IPS DF 6.9 (cell line): ENCODE results near the gene TRMT44.

Experiments used
- DNase-seq: peaks from one replicate; pipeline ENCODE4 v3.0.0-alpha.2; 2013; ENCODE audit warnings: low read depth, low spot score
- H3K27ac ChIP-seq: one replicate; pipeline ENCODE4 v1.5.1; 2013; ENCODE audit warnings: low read length, control low read depth
- H3K27me3 ChIP-seq: 2 replicates; pipeline ENCODE4 v1.6.1; 2013; ENCODE audit warnings: mild to moderate bottlenecking, low read length; ENCODE audit not compliant: control insufficient read depth, insufficient read depth
- H3K36me3 ChIP-seq: 2 replicates; pipeline ENCODE4 v1.6.1; 2013; ENCODE audit warnings: low read length; ENCODE audit not compliant: control insufficient read depth, insufficient read depth
- H3K4me1 ChIP-seq: 2 replicates; pipeline ENCODE4 v1.6.1; 2013; ENCODE audit warnings: low read length; ENCODE audit not compliant: control insufficient read depth, insufficient read depth
- H3K4me3 ChIP-seq: 2 replicates; pipeline ENCODE4 v1.5.1; 2013; ENCODE audit warnings: mild to moderate bottlenecking, low read length
- H3K9me3 ChIP-seq: 2 replicates; pipeline ENCODE4 v1.6.1; 2013; ENCODE audit warnings: low read length, inconsistent platforms; ENCODE audit not compliant: control insufficient read depth, insufficient read depth
- WGBS: extraction: QIAGEN DNeasy Blood & Tissue Kit; methylation state at CpG from one replicate; pipeline ENCODE4 v1.1.7; 2013; ENCODE audit warnings: mixed read lengths, missing lambda C conversion rate; ENCODE audit not compliant: insufficient read length, insufficient coverage; 5-methylcytosine and 5-hydroxymethylcytosine counted together

TRMT44 gene

DNA sequence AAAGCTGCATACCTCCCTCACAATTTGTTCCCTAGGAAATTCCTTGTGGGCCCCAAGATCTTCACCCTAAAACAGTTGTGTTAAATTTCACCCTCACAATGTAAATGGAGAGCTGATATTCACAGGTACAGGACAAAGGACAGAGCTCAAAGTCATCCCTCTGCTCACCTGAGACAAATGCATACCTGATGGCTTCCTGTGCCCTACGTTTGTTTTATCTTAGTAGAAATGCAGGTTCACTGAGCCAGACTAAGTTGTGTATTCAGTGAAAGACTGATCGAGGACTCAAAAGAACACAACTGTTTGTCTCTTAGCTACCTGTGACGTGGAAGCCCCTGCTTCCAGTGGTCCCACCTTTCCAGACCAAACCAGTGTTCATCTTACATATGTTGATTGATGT, 53.6 kb downstream of the TRMT44 start:
- Histone ChIP-seq H3K27me3 (no peaks in the 10 kb centered on the region), H3K4me1 (peaks cover 2% of the 10 kb centered on the region), H3K9me3 (no peaks in the 10 kb centered on the region), H3K4me3 (no peak overlapping the region), H3K27ac (no peak overlapping the region), H3K36me3 (no peaks in the 10 kb centered on the region)
- DNase-seq, result no peak
- WGBS, result no CpG with 5 or more reads among the region's 3 CpGs

DNA sequence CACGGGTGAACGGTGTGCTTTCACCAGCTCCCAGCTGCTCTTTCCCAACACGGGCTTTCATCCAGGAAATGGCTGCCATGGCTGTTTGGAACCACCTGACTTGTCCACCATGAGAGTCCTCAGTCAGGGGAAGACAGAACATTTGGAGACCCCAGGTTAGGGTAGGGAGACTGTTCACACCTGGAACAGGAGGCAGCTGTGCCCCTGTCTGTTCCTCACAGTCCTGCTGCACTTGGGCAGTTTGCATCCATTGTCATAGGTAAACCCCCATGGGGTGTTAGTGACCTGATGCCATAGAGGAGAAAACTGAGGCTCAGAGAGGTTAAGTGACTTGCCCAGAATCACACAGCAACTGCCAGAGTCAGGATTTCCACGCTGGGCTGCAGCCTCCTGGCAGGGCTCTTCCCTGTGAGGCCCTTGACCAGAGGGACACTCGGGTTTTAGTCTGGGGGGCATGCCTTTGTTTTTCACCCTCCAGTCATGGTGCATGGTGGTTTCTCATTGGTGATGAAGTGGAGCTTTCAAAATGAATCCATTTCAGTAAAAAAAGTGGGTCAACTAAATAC, 54.5 kb downstream of the TRMT44 start:
- DNase-seq, result no peak
- Histone ChIP-seq H3K9me3 (no peaks in the 10 kb centered on the region), H3K27me3 (no peaks in the 10 kb centered on the region), H3K36me3 (no peaks in the 10 kb centered on the region), H3K4me1 (peaks cover 2% of the 10 kb centered on the region), H3K4me3 (no peak overlapping the region), H3K27ac (no peak overlapping the region)
- WGBS, result no CpG with 5 or more reads among the region's 5 CpGs

DNA sequence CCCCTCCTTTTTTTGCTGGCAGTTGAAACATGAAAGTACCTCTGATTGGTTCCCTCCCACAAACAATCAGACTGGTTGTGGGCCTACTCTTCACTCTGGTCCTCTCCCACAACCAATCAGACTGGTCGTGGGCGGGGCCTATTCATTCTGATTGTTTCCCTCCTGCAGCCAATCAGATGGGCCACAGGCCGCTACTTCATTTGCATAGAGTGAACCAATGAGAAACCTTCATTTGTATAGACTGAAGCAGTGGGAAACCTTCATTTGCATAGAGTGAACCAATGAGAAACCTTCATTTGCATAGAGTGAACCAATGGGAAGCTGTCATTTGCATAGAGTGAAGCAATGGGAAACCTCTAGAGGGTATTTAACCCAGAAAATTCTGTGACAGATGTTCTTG, 55.2 kb downstream of the TRMT44 start:
- no peak for DNase-seq
- Histone ChIP-seq H3K27me3 (no peaks in the 10 kb centered on the region), H3K36me3 (no peaks in the 10 kb centered on the region), H3K27ac (no peak overlapping the region), H3K4me1 (peaks cover 2% of the 10 kb centered on the region), H3K4me3 (no peak overlapping the region), H3K9me3 (no peaks in the 10 kb centered on the region)
- WGBS, result no CpG with 5 or more reads among the region's 3 CpGs

DNA sequence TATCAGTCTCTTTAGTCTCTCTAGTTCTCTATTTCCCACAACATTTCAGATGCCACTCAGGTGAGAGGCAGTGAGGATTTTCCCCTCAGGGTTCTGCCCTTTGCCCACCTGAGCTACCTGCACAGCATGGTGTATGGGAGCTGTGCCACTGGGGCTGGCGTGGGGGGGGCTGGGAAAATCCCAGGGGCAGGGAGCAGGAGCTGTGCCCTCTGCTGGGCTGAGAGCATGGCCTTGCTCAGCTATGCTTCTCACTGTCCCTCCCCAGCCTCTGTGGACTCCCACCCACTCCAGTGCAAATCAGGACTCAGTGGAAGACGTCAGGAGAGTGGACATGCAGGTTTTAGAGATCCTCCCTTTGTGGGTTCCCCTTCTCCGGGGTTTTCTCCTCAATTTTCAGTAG, 57.2 kb downstream of the TRMT44 start:
- H3K27ac ChIP-seq, result no peak overlapping the region
- H3K4me3 ChIP-seq, result no peak overlapping the region
- no peaks in the 10 kb centered on the region for H3K36me3 ChIP-seq
- no peak for DNase-seq
- no peaks in the 10 kb centered on the region for H3K9me3 ChIP-seq
- H3K4me1 ChIP-seq, result peaks cover 2% of the 10 kb centered on the region
- H3K27me3 ChIP-seq, result no peaks in the 10 kb centered on the region
- no CpG with 5 or more reads among the region's 3 CpGs for WGBS

DNA sequence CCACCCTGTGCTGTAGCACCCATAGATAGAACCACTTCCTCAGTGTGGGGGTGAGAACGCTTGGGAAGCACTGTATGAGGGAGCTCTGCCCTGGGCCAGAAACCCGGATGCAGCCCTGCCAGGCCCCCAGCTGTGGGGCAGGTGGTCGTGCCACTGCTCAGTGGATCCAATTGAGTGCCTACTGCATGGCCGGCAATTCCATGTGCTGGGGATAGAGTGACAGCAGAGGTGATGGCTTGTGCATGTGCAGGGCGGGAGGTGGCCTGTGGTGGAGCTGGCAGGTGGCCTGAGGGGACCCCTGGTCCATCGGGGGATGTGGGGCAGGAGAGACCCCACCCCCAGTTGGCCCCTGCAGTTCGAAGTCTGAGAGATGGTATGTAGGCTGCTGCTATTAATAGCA, 60.4 kb downstream of the TRMT44 start:
- Histone ChIP-seq H3K36me3 (no peaks in the 10 kb centered on the region), H3K27me3 (no peaks in the 10 kb centered on the region), H3K4me3 (no peak overlapping the region), H3K9me3 (no peaks in the 10 kb centered on the region), H3K27ac (no peak overlapping the region), H3K4me1 (peaks cover 1% of the 10 kb centered on the region)
- DNase-seq, result no peak
- no CpG with 5 or more reads among the region's 7 CpGs for WGBS

DNA sequence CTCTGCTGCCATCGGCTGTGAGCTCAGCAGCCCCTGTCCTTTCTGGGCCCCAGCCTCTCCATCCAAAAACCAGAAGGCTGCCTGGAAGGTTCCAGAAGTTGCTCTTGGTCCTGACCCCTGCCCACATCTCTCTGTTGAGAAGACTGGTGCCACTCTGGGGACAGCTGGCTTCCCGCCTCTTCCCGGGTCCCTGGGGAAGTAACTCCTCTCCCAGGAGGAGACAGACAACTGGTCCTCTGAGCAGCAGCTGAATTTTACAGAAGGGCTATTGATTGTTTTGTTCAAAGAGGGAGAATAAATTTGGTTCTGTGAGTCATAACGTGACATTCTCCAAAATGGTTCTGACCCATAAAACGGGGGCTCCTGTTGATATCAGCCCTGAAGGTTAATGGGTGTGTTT, 61.2 kb downstream of the TRMT44 start:
- no CpG with 5 or more reads among the region's 5 CpGs for WGBS
- H3K36me3 ChIP-seq, result no peaks in the 10 kb centered on the region
- no peak overlapping the region for H3K4me3 ChIP-seq
- no peak overlapping the region for H3K27ac ChIP-seq
- no peak for DNase-seq
- peaks cover 7% of the 10 kb centered on the region for H3K4me1 ChIP-seq
- H3K9me3 ChIP-seq, result no peaks in the 10 kb centered on the region
- no peaks in the 10 kb centered on the region for H3K27me3 ChIP-seq

DNA sequence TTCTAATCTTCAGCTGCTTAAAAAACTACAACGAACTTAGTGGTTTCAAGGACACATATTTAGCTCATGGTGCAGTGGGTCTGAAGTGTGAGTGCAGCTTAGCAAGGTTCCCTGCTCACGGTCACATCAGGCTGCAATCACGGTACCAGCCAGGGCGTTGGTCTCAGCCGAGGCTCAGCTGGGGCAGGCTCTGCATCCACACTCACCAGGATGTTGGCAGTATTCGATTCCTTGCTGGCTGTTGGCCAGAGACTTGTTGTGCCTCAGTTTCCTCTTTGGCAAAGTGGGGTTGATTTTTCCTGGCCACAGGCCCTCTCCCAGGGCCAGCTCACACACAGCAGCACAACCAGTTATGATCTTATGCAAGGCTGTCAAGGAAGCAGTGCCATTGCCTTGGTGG, 61.8 kb downstream of the TRMT44 start:
- peaks cover 10% of the 10 kb centered on the region for H3K4me1 ChIP-seq
- no peak overlapping the region for H3K4me3 ChIP-seq
- H3K27me3 ChIP-seq, result no peaks in the 10 kb centered on the region
- no peaks in the 10 kb centered on the region for H3K9me3 ChIP-seq
- DNase-seq, result no peak
- WGBS, result no CpG with 5 or more reads among the region's 6 CpGs
- H3K36me3 ChIP-seq, result no peaks in the 10 kb centered on the region
- no peak overlapping the region for H3K27ac ChIP-seq

DNA sequence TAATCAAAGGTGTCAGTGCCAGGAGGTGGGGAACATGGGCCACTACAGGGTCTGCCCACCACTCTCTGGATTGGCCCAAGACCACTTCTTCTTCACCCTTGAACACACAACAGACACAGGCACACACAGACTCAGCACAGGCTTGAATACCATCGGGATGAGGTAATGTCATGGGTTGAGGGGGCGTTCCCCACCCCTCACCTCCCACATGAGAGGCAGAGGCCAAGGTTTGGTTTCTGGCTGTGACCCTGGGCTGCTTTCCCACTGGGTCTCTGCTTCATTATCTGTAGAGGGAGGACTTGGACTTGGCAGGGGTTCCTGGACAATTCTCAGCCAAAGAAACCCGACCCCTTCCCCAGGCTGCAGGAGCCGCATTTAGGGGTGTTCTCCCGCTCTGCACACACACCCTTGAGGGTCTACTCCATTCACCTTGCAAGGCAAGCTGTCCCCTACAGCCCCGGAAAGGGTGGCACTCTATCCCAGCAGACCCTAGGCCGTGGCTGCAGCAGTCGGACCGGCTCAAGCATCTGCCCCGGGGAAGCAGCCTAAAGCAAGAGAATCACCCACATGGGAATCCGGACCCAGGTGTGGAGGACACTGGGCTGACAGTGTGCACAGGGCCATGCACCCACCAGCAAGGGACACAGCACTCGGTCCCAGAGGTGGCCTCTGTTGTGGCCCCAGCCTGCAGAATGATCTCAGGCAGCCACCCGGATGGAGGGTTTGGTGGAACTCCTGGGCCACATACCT, 62.4 kb downstream of the TRMT44 start:
- no peaks in the 10 kb centered on the region for H3K36me3 ChIP-seq
- no peaks in the 10 kb centered on the region for H3K9me3 ChIP-seq
- WGBS, result no CpG with 5 or more reads among the region's 13 CpGs
- H3K4me3 ChIP-seq, result no peak overlapping the region
- H3K27ac ChIP-seq, result no peak overlapping the region
- H3K27me3 ChIP-seq, result no peaks in the 10 kb centered on the region
- peaks cover 10% of the 10 kb centered on the region for H3K4me1 ChIP-seq
- no peak for DNase-seq

DNA sequence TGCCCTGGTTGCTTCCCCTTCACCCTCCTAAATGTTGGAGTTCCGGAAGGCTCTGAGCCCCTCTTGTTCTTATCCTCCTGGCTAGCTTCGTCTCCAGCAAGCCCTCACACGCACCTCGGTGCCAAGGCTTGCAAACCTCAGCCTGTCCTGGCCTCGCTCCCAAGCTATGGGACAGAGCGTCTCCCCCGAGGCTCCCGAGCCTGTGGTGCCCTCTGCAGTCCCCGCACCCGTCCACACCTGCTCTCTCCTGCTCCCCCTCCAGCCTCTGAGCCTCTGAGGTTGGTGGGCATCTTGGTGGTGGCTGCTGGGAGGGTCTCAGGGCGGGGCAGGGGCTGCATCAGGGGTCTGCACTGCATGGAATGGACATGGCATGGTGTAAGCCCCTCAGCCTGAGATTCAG, 63.2 kb downstream of the TRMT44 start:
- no CpG with 5 or more reads among the region's 11 CpGs for whole genome bisulfite sequencing

DNA sequence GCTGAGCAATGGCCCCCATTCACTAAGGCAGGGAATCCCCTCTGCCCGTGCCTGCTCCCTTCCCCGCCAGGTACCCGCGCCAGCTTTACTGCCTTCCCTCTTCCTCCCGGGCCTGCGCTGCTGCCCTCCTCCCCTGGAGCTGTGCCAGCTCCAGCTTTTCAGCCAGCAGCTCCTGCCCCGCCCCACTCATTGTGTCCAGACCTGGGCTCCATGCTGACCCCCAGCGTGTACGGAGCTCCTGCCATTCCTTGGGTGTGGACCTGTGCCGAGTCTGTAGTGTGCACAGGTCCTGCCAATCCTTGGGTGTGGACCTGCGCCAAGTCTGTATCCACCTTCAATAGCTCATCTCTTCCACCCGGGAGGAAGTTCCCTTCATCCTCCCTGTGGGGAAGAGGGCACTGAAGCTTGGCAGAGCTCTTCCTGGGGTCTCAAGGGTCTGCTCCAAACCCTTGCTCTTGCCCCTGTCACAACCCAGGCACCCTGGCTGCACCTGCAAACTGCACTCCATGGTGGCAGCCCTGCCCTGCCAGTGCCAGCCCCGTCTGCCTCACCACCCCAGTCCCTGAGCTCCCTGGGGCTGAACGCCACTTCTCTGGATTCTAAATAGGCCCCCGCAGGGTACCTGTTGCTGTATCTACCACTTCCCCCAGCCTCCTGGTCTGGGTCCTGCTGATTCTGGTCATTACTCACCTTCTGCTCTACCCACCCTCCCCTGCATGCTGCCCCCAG, 63.9 kb downstream of the TRMT44 start:
- Histone ChIP-seq H3K27ac (no peak overlapping the region), H3K9me3 (no peaks in the 10 kb centered on the region), H3K4me3 (no peak overlapping the region), H3K4me1 (peaks cover 10% of the 10 kb centered on the region), H3K36me3 (no peaks in the 10 kb centered on the region), H3K27me3 (no peaks in the 10 kb centered on the region)
- DNase-seq, result no peak
- no CpG with 5 or more reads among the region's 15 CpGs for WGBS

More for the DNA sequence above, 63.2 kb downstream of the TRMT44 start:
- no peaks in the 10 kb centered on the region for H3K9me3 ChIP-seq
- no peak for DNase-seq
- no peaks in the 10 kb centered on the region for H3K27me3 ChIP-seq
- no peaks in the 10 kb centered on the region for H3K36me3 ChIP-seq
- peaks cover 10% of the 10 kb centered on the region for H3K4me1 ChIP-seq
- H3K27ac ChIP-seq, result no peak overlapping the region
- H3K4me3 ChIP-seq, result no peak overlapping the region
